ENCODE measurements around the gene KCNJ15. TPM values are rescaled to one million over a fixed set of nuclear protein-coding genes. Genes with fewer than 3 reads are reported as not detected.

Gene KCNJ15
- total and polyA plus RNA-seq, 9 donors: 0.20 to 1.1 (median 0.35) TPM; not detected in 1

GRCh38 chr21:38267136-38267755, 10.5 kb downstream of the KCNJ15 start:
- Histone ChIP-seq H3K36me3 (no peaks in the 10 kb centered on the region), H3K27me3 (no peaks in the 10 kb centered on the region), H3K27ac (no peak overlapping the region), H3K4me1 (ENCODE audit: insufficient read depth) (no peaks in the 10 kb centered on the region), H3K9me3 (no peaks in the 10 kb centered on the region), H3K4me3 (no peak overlapping the region)
- intact Hi-C loops (cut with DNase I): no loop called here
- TF ChIP-seq POLR2A (IDR thresholded peaks at IDR 0.05) (no peak), EP300 (IDR thresholded peaks at IDR 0.05) (no peak), CTCF (IDR thresholded peaks at IDR 0.05) (no peak)
- DNase-seq: no peak
- WGBS, 3 donors: 91 to 94% (median 92%) methylated on average over 3 of the region's 3 CpGs

- TF ChIP-seq EP300 (IDR thresholded peaks at IDR 0.05) (no peak), CTCF (IDR thresholded peaks at IDR 0.05) (no peak), POLR2A (IDR thresholded peaks at IDR 0.05) (no peak)
- intact Hi-C loops (cut with DNase I): no loop called here
- 44 to 50% (median 50%) methylated on average over 5 of the region's 5 CpGs for WGBS, 3 donors
- DNase-seq: no peak
- no peak overlapping the region for H3K4me3 ChIP-seq
- no peaks in the 10 kb centered on the region for H3K9me3 ChIP-seq
- no peaks in the 10 kb centered on the region for H3K4me1 ChIP-seq (ENCODE audit: insufficient read depth)
- no peaks in the 10 kb centered on the region for H3K36me3 ChIP-seq
- H3K27ac ChIP-seq: no peak overlapping the region
- no peaks in the 10 kb centered on the region for H3K27me3 ChIP-seq
Measured at GRCh38 chr21:38267991-38268863, 11.4 kb downstream of the KCNJ15 start.

- 40 to 56% (median 46%) methylated on average over 5 of the region's 5 CpGs for WGBS, 3 donors
- Histone ChIP-seq H3K27me3 (no peaks in the 10 kb centered on the region), H3K36me3 (no peaks in the 10 kb centered on the region), H3K4me1 (ENCODE audit: insufficient read depth) (no peaks in the 10 kb centered on the region), H3K9me3 (no peaks in the 10 kb centered on the region), H3K27ac (no peak overlapping the region), H3K4me3 (no peak overlapping the region)
- DNase-seq: no peak
- TF ChIP-seq POLR2A (IDR thresholded peaks at IDR 0.05): no peak
- no peak for TF ChIP-seq CTCF (IDR thresholded peaks at IDR 0.05)
- no peak for TF ChIP-seq EP300 (IDR thresholded peaks at IDR 0.05)
- intact Hi-C loops (cut with DNase I): no loop called here
Measured at GRCh38 chr21:38268864-38269575, 12.2 kb downstream of the KCNJ15 start.

GRCh38 chr21:38269576-38269936, 12.8 kb downstream of the KCNJ15 start:
- TF ChIP-seq CTCF (IDR thresholded peaks at IDR 0.05) (no peak), POLR2A (IDR thresholded peaks at IDR 0.05) (no peak), EP300 (IDR thresholded peaks at IDR 0.05) (no peak)
- Histone ChIP-seq H3K27ac (no peak overlapping the region), H3K4me3 (no peak overlapping the region), H3K36me3 (no peaks in the 10 kb centered on the region), H3K9me3 (no peaks in the 10 kb centered on the region), H3K4me1 (ENCODE audit: insufficient read depth) (no peaks in the 10 kb centered on the region), H3K27me3 (no peaks in the 10 kb centered on the region)
- WGBS, 3 donors: 9 to 22% (median 14%) methylated on average over 2 of the region's 2 CpGs
- no peak for DNase-seq
- intact Hi-C loops (cut with DNase I): no loop called here

Measured in ovary (tissue), 9 donors.